Fibroblast of skin of right quadriceps (primary cell): ENCODE results near the gene GPHA2.
"Not testable (repeated sequence)": the region's sequence is repeated elsewhere in the genome, so short reads cannot be mapped to it uniquely, and the experiment has no call there.

Experiments
- DNase-seq: peaks from one replicate; pipeline ENCODE4 v3.0.0-alpha.2; 2013

GPHA2 gene, protein sequence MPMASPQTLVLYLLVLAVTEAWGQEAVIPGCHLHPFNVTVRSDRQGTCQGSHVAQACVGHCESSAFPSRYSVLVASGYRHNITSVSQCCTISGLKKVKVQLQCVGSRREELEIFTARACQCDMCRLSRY

DNA sequence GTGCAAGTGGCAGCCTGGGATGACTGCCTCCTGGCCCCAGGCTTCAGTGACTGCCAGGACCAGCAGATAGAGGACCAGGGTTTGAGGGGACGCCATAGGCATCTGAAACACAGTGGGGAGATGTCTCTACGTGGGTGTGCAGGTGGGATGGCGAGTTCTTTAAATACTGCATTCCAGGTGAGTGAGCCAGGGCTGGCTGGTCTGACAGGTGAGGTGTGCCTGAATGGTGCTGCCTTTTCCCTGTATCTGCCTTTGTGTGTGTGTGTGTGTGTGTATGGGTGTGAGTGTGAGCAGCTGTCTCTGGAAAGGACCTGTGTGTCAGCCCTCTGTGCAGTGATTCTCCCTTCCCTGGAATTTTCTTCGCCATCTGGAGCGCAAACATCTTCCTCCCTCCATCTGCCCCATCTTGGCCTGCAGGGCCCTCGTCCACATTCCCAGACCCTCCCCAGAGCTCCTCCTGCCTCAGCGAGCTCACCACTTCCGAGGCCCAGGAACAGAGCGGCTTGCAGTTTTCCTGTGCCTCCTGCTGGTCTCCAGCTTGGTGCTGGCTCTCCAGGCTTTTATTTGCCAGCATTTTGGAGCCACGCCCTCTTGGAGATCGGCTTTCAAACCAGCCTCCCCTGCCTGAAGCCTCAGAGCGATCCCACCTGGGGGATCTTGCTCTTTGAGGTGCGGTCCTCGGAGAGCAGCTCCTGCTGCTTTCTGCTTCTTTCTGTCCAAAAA is at the start of gene GPHA2:
TSS of gene GPHA2 (minus strand) at position 535 of the 723 bp plus-strand sequence. CDS start at position 102, 433 bp downstream.
- DNase-seq = peak; percentile 48

DNA sequence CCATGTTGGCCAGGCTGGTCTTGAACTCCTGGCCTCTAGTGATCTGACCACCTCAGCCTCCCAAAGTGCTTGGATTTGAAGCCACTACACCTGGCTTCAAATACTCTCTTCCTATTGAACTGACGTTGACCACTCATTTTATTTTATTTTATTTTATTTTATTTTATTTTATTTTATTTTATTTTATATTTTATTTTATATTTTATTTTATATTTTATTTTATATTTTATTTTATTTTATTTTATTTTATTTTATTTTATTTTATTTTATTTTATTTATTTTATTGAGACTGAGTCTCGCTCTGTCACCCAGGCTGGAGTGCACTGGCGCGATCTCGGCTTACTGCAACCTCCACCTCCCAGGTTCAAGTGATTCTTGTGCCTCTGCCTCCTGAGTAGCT is 47.6 kb upstream of the GPHA2 start:
- not testable (repeated sequence) for DNase-seq

DNA sequence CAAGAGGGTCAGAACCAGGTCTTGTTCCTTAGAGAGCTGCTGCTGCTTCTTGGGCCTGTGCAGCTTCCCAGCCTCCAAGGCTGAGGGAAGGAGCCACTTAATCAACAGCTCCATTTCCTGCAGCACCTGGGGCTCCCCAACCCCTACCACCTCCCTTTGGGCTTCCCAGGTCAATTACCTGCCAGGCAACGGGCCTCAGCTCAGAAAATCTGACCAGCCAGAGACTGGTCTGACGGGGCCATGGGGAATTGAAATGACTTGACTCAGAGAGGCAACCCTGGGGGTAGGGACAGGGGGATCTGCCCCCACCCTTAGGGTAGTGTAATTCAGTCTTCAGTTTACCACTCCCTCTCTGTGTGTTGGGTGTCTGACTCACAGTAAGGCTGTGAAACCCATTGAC is 41.0 kb upstream of the GPHA2 start:
- DNase-seq = no peak

DNA sequence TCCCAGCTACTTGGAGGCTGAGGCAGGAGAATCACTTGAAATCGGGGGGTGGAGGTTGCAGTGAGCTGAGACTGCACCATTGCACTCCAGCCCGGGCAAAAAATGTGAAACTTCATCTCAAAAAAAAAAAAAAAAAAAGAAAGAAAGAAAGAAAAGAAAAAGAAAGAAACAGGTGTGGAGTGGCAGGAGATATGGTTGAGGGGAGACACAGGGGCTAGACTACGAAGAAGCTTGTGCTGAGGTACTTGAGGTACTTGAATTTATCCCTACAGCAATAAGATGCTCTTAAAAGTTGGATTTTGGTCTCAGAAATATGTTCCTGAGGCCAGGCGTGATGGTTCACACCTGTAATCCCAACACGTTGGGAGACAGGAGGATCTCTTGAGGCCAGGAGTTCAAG is 38.4 kb upstream of the GPHA2 start:
- DNase-seq = no peak

GRCh38 chr11:64971421-64972233 is 35.9 kb upstream of the GPHA2 start, which contains the start of gene MAJIN:
Gene MAJIN (minus strand): TSS chr11:64972108. CDS start chr11:64959405, 12,703 bp downstream.
- DNase-seq = peak; percentile 79

DNA sequence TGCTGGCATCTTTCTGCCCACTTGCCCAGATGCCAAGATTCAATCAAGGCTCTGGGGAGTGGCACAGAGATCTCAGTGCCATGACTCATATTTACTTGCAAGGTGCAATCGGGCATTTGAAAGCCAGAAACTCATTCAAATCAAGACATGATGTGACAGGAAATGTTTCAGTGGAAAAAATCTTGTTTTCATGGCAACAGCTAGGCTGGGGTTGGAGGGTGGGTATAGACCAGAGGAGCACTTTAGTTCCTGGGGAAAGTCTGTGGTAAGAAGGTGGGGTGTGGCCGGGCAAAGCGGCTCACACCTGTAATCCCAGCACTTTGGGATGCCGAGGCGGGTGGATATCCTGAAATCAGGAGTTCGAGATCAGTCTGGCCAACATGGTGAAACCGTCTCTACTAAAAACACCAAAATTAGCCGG is 35.0 kb upstream of the GPHA2 start:
- no peak for DNase-seq

GRCh38 chr11:64969209-64969608 is 33.5 kb upstream of the GPHA2 start:
- peak; percentile 80 for DNase-seq

GRCh38 chr11:64967375-64967774 is 31.7 kb upstream of the GPHA2 start:
- DNase-seq = no peak

- no peak for DNase-seq
These were observed 27.5 kb upstream of the GPHA2 start for GRCh38 chr11:64963072-64963631.

DNA sequence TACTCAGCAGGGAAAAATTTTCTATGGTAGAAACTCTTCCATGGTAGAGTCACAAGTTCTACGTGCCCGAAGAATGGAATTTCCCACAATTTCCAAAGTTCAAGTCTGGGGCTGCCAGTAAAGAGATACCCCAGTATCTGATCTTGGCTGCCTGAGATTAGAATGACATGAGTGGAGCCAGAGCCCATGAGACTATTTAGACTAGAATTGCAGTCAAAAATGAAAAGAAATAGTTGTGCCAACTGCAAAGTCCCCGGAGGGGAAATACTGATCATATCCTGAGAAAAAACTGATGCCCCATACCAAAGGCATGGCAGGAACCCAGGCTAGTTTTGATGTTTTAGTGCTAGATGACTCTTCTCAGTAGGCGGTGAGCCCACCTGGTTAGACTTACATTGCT is 25.0 kb upstream of the GPHA2 start:
- no peak for DNase-seq

GRCh38 chr11:64959498-64959897 is 23.8 kb upstream of the GPHA2 start:
- DNase-seq = no peak

GRCh38 chr11:64954201-64954600 is 18.5 kb upstream of the GPHA2 start:
- DNase-seq = no peak

DNA sequence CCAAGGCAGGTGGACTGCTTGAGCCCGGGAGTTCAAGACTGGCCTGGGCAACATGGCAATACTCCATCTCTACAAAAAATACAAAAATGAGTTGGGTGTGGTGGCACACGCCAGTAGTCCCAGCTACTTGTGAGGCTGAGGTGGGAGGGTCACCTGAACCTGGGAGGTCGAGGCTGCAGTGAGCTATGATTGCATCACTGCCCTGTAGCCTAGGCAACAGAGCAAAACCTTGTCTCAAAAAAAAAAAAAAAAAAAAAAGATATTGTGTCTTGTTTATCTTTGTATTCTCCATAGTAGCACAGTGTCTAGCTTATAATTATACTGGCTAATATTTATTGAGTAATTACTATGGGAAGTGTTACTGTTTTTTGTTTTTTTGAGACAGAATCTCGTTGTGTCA is 15.8 kb upstream of the GPHA2 start:
- DNase-seq = no peak

GRCh38 chr11:64947208-64947814 is 11.6 kb upstream of the GPHA2 start:
- no peak for DNase-seq

DNA sequence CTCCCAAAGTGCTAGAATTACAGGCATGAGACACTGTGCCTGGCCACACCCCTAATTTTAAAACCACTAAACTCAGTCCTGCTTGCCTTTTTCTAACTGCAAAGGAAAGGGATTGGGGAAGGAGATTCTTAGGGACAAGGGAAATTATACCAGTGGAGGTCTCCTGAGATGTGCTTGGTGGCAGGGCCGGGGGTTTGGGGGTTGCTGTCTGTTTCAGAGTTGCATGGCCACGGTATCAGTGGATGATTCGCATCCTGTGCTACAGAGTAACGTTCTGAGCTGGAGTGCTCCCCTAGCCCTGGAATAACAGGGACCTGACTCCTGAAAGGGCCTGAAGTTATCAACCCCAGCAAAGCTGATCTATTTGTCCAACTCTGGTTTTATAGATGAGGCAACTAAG is 846 bp upstream of the GPHA2 start:
- no peak for DNase-seq

GRCh38 chr11:64934682-64935358 is 873 bp downstream of the GPHA2 start:
- no peak for DNase-seq

- DNase-seq = no peak
These were observed 1.6 kb downstream of the GPHA2 start for GRCh38 chr11:64933935-64934681.

GRCh38 chr11:64933213-64933934 is 2.3 kb downstream of the GPHA2 start:
- no peak for DNase-seq

GRCh38 chr11:64932324-64932723 is 3.4 kb downstream of the GPHA2 start:
- no peak for DNase-seq

DNA sequence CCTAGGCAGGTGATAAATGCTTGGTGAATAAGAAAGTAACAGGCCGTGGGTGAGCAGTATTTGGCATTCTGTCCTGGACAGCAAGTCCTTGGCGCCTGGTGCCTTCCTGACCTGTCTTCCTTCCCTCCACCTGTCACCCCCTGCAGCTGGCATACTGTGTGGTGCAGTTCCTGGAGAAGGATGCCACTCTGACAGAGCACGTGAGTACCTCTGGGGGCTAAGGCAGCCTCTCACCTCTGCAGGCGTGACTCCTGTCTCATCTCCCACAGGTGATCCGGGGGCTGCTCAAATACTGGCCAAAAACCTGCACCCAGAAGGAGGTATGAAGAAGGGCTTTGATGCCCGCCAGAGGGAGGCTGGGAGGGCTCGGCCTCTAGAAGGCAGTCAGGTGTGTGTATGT is 4.4 kb downstream of the GPHA2 start:
- DNase-seq = no peak

DNA sequence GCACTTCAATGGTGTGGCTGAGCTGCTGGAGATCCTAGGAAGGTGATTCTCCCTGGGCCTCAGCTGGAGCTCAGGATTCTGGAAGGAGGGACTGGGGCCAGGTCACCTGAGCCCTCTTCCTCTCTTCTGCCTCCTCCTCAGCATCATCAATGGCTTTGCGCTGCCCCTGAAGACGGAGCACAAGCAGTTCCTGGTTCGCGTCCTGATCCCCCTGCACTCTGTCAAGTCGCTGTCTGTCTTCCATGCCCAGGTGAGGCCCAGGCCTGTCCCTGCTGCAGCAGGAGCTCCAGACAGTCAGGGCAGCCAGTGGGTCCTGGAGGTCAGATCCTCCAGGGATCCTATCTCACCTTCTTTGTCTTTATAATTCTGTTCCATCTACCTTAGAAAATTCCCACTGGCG is 5.4 kb downstream of the GPHA2 start:
- DNase-seq = no peak
